Measurements from ENCODE around the gene ETV6. TPM values are rescaled to one million over a fixed set of nuclear protein-coding genes. Genes with fewer than 3 reads are reported as not detected.

Gene ETV6
- total RNA-seq, 1 experiment from 2014 or later, result 17.2 TPM

- Histone ChIP-seq H3K27ac (ENCODE audit: low read length) (no peak overlapping the region), H3K36me3 (ENCODE audit: control insufficient read depth, insufficient read depth, low read length) (no peaks in the 10 kb centered on the region), H3K4me1 (ENCODE audit: control insufficient read depth, insufficient read depth, low read length) (no peaks in the 10 kb centered on the region), H3K4me3 (ENCODE audit: low read depth in 2 of 2, low read length in 2 of 2) (no peak overlapping the region), H3K27me3 (ENCODE audit: control insufficient read depth, insufficient read depth, low read length) (no peaks in the 10 kb centered on the region), H3K9me3 (ENCODE audit: control insufficient read depth, insufficient read depth, low read depth, low read length) (no peaks in the 10 kb centered on the region)
- no peak for ATAC-seq
- intact Hi-C loops (cut with micrococcal nuclease; ENCODE audit: unreplicated experiment), result no loop called here
- ChIA-PET CTCF (no interaction called here), POLR2A (no interaction called here)
- BruUV-seq (replicated peaks), result no TSS peak
- DNase-seq (ENCODE audit: low read depth, low spot score), result no peak
- TF ChIP-seq POLR2AphosphoS5 (IDR thresholded peaks at IDR 0.05; ENCODE audit: low read depth, low read length), result no peak
- no peak for TF ChIP-seq TCF7L2 (IDR thresholded peaks at IDR 0.05; ENCODE audit: low read depth, low read length)
- TF ChIP-seq CTCF (IDR thresholded peaks at IDR 0.05), result no peak
- TF ChIP-seq SIN3A (IDR thresholded peaks at IDR 0.05; ENCODE audit: borderline replicate concordance, insufficient read depth, low read depth, low read length), result no peak
- no peak for TF ChIP-seq REST (IDR thresholded peaks at IDR 0.05; ENCODE audit: insufficient read depth in 1 of 2, low read depth in 2 of 2, low read length in 1 of 2)
- in situ Hi-C loops (cut with HindIII; ENCODE audit: low pct_unique_long_range_greater_than_20kb, low sequenced_read_pairs), result no loop called here
Measured at GRCh38 chr12:11840366-11840765, 190.9 kb downstream of the ETV6 start.

DNA sequence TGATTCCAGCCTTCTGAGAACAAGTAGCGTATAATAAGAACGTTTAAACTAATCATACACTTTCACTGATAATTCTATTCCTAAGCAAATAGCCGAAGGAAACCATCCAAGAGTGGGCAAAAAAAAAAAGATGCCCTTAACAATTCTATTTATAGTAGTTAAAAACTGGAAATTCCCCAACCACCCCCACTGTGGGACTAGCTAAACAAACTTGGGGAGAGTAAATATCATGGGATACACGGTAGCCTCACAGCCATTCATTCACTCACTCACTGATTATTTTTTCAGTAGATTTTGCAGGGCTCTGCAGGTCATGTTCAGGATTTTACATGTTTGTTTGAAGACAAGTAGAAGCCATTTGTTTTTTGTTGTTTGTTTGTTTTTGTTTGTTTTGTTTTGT is 197.0 kb downstream of the ETV6 start:
- Histone ChIP-seq H3K4me1 (ENCODE audit: control insufficient read depth, insufficient read depth, low read length) (no peaks in the 10 kb centered on the region), H3K36me3 (ENCODE audit: control insufficient read depth, insufficient read depth, low read length) (no peaks in the 10 kb centered on the region), H3K4me3 (ENCODE audit: low read depth in 2 of 2, low read length in 2 of 2) (no peak overlapping the region), H3K27me3 (ENCODE audit: control insufficient read depth, insufficient read depth, low read length) (no peaks in the 10 kb centered on the region), H3K27ac (ENCODE audit: low read length) (no peak overlapping the region), H3K9me3 (ENCODE audit: control insufficient read depth, insufficient read depth, low read depth, low read length) (no peaks in the 10 kb centered on the region)
- ATAC-seq, result no peak
- TF ChIP-seq SIN3A (IDR thresholded peaks at IDR 0.05; ENCODE audit: borderline replicate concordance, insufficient read depth, low read depth, low read length) (no peak), TCF7L2 (IDR thresholded peaks at IDR 0.05; ENCODE audit: low read depth, low read length) (no peak), REST (IDR thresholded peaks at IDR 0.05; ENCODE audit: insufficient read depth in 1 of 2, low read depth in 2 of 2, low read length in 1 of 2) (no peak), CTCF (IDR thresholded peaks at IDR 0.05) (no peak), POLR2AphosphoS5 (IDR thresholded peaks at IDR 0.05; ENCODE audit: low read depth, low read length) (no peak)
- BruUV-seq (replicated peaks), result no TSS peak
- ChIA-PET CTCF (no interaction called here), POLR2A (no interaction called here)
- in situ Hi-C loops (cut with HindIII; ENCODE audit: low pct_unique_long_range_greater_than_20kb, low sequenced_read_pairs) (no loop called here), intact Hi-C loops (cut with micrococcal nuclease; ENCODE audit: unreplicated experiment) (no loop called here)
- DNase-seq (ENCODE audit: low read depth, low spot score), result no peak

Measured in Panc1 (cell line).